PC-3 (cell line): Measurements from ENCODE around the gene P2RY11. TPM values are rescaled to one million over a fixed set of nuclear protein-coding genes. Genes with fewer than 3 reads are reported as not detected.

Source experiments
- ATAC-seq: fragments of 200-7000 bp; cut with Tn5 transposase; 2 replicates; pipeline ENCODE4 v1.9.1; 2020; ENCODE audit warnings: mild to moderate bottlenecking, moderate library complexity
- BruUV-seq: library from RNA; stranded (reverse); fragments of 400-500 nt; replicated peaks from 2 replicates; lab custom pipeline; 2021; lab: Mats Ljungman, UMichigan
- CTCF ChIA-PET: fragments of 300-600 bp; sonication (Branson Sonifier 250); formaldehyde crosslinking; loops from one replicate; lab custom pipeline; 2022; ENCODE audit warnings: antibody characterized with exemption; lab: Charles Lee
- POLR2A ChIA-PET: fragments of 300-600 bp; sonication (Branson Sonifier 250); formaldehyde crosslinking; loops from one replicate; lab custom pipeline; 2022; ENCODE audit warnings: antibody characterized with exemption; ENCODE audit not compliant: unreplicated experiment; lab: Charles Lee
- DNase-seq: peaks from one replicate; pipeline ENCODE4 v3.0.0-alpha.2; 2015
- H2AFZ ChIP-seq: fragments of 300-600 bp; sonication (generic); 2 replicates; pipeline ENCODE4 v1.6.0; 2016; ENCODE audit warnings: antibody characterized with exemption, low read length
- H3F3A ChIP-seq: fragments of 300-600 bp; sonication (generic); one replicate; pipeline ENCODE4 v1.6.0; 2017; ENCODE audit warnings: antibody characterized with exemption, low read length, control low read depth, mild to moderate bottlenecking; ENCODE audit not compliant: unreplicated experiment
- H3K27ac ChIP-seq: fragments of 300-600 bp; sonication (generic); 2 replicates; pipeline ENCODE4 v1.5.1; 2016; ENCODE audit warnings: mild to moderate bottlenecking, low read length
- H3K27me3 ChIP-seq: fragments of 300-600 bp; sonication (generic); 2 replicates; pipeline ENCODE4 v1.6.1; 2016; ENCODE audit warnings: low read length, mixed read lengths
- H3K36me3 ChIP-seq: fragments of 300-600 bp; sonication (generic); 2 replicates; pipeline ENCODE4 v1.6.1; 2016; ENCODE audit warnings: low read depth, mixed run types, low read length, mixed read lengths
- H3K4me1 ChIP-seq: fragments of 300-600 bp; sonication (generic); 2 replicates; pipeline ENCODE4 v1.5.1; 2016; ENCODE audit warnings: low read length; ENCODE audit not compliant: insufficient read depth
- H3K4me2 ChIP-seq: fragments of 300-600 bp; sonication (generic); 2 replicates; pipeline ENCODE4 v1.6.0; 2016; ENCODE audit warnings: low read length
- H3K4me3 ChIP-seq: fragments of 300-600 bp; sonication (generic); 2 replicates; pipeline ENCODE4 v1.5.1; 2016; ENCODE audit warnings: mild to moderate bottlenecking, low read length, mixed read lengths
- H3K79me2 ChIP-seq: fragments of 300-600 bp; sonication (generic); 2 replicates; pipeline ENCODE4 v1.6.1; 2017; ENCODE audit warnings: low read length, mixed read lengths
- H3K9ac ChIP-seq: fragments of 300-600 bp; sonication (generic); 2 replicates; pipeline ENCODE4 v1.6.0; 2016; ENCODE audit warnings: mild to moderate bottlenecking, low read length
- H3K9me2 ChIP-seq: fragments of 300-600 bp; sonication (generic); replicated peaks from 2 replicates; pipeline ENCODE4 v1.6.1; 2016; ENCODE audit warnings: mixed run types, low read length, mixed read lengths
- H3K9me3 ChIP-seq: fragments of 300-600 bp; sonication (generic); 2 replicates; pipeline ENCODE4 v1.6.1; 2016; ENCODE audit warnings: low read length, mixed read lengths
- H4K20me1 ChIP-seq: fragments of 300-600 bp; sonication (generic); 2 replicates; pipeline ENCODE4 v1.6.1; 2016; ENCODE audit warnings: low read length, mixed read lengths
- EZH2 ChIP-seq: fragments of 300-600 bp; sonication (generic); IDR thresholded peaks from one replicate; pipeline ENCODE4 v1.6.1; 2017; ENCODE audit warnings: antibody characterized with exemption, mild to moderate bottlenecking, low read length; ENCODE audit not compliant: unreplicated experiment
- EZH2phosphoT487 ChIP-seq: fragments of 300-600 bp; sonication (generic); IDR thresholded peaks from 2 replicates; pipeline ENCODE4 v1.6.1; 2018; ENCODE audit warnings: mild to moderate bottlenecking, antibody characterized with exemption, low read length, borderline replicate concordance
- intact Hi-C: fragments of 100-400 bp; cut with micrococcal nuclease; formaldehyde crosslinking; loops from 2 replicates; pipeline ENCODE4 v1.9.0; 2023
- total RNA-seq: library from RNA; depleted of rRNA; stranded (reverse); fragments of >200 nt; gene quantifications from 2 replicates; pipeline ENCODE4 v1.2.3, GENCODE V29; 2014
- TF ChIP-seq, protein P1 (sequence below): fragments of 300-600 bp; sonication (generic); conservative IDR thresholded peaks from 2 replicates; pipeline ENCODE4 v1.5.1; 2017; ENCODE audit warnings: antibody characterized with exemption, low read depth, mild to moderate bottlenecking, low read length

The P2RY11 gene
- total RNA-seq, 1 experiment from 2014 or later: 11.1 TPM

DNA sequence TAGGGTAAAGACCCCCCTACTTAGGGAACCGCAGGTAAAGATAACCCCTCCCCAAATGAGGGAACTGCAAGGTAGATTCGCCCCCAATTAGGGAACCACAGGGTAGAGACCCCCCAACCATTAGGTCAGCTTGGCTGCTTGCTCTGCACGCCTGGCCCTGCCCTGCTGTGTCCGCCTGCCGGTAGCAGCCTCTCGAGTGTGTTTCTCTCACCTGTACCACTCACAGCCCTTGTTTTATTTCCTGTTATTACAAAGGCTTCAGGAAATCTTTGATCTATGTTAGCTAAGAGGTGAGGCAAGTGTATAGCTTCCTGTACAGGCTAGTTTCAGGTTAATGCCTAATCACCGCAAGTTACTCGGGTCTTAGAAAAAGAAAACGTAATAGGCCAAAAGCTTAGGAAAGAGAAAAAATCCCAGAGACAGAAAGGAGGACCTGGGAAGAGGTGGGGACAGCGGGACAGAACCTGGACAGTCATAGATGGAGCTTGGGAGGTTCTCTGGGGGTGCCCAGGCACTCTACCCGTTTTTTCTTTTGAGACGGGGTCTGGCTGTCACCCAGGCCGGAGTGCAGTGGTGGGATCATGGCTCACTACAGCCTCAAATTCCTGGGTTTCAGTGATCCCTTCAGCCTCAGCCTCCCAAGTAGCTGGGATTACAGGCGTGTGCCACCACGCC, 31.3 kb downstream of the P2RY11 start:
- Histone ChIP-seq H3K27ac (no peak overlapping the region), H3K9me2 (no peaks in the 10 kb centered on the region), H3K36me3 (peaks cover 85% of the 10 kb centered on the region), H3F3A (no peaks in the 10 kb centered on the region), H3K9ac (no peak overlapping the region), H4K20me1 (no peaks in the 10 kb centered on the region), H3K4me2 (no peak overlapping the region), H3K4me3 (no peak overlapping the region), H3K9me3 (no peaks in the 10 kb centered on the region), H2AFZ (no peak overlapping the region), H3K79me2 (no peaks in the 10 kb centered on the region), H3K4me1 (no peaks in the 10 kb centered on the region), H3K27me3 (no peaks in the 10 kb centered on the region)
- TF ChIP-seq EZH2 (no peak), EZH2phosphoT487 (no peak)
- TF ChIP-seq, protein P1, sequence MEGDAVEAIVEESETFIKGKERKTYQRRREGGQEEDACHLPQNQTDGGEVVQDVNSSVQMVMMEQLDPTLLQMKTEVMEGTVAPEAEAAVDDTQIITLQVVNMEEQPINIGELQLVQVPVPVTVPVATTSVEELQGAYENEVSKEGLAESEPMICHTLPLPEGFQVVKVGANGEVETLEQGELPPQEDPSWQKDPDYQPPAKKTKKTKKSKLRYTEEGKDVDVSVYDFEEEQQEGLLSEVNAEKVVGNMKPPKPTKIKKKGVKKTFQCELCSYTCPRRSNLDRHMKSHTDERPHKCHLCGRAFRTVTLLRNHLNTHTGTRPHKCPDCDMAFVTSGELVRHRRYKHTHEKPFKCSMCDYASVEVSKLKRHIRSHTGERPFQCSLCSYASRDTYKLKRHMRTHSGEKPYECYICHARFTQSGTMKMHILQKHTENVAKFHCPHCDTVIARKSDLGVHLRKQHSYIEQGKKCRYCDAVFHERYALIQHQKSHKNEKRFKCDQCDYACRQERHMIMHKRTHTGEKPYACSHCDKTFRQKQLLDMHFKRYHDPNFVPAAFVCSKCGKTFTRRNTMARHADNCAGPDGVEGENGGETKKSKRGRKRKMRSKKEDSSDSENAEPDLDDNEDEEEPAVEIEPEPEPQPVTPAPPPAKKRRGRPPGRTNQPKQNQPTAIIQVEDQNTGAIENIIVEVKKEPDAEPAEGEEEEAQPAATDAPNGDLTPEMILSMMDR: no peak
- intact Hi-C loops: no loop called here
- CTCF ChIA-PET: no interaction called here
- ATAC-seq (no peak), DNase-seq (no peak)
- no TSS peak for BruUV-seq
- POLR2A ChIA-PET: no interaction called here

DNA sequence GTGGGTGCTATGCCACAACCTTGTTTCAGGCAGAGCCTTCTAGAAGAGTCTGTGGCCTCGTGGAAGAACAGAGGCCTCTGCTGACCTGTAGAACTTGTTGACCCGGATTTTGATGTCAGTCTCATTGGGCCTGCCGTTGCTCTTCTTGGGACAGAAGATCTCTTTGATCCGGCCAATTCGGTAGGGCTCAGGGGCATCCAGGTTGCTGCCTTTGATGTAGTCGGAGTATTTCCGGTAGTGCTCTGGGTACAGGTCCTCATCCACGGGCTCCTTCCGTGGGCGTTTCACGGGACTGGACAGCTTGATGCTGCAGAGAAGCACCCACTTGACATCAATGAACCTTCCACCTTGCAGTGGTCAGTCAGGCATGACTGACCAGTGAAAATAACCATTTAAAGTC, 32.2 kb downstream of the P2RY11 start:
- no peak overlapping the region for H3K4me2 ChIP-seq
- no peak overlapping the region for H3K4me3 ChIP-seq
- peaks cover 81% of the 10 kb centered on the region for H3K36me3 ChIP-seq
- no peak for ATAC-seq
- no peaks in the 10 kb centered on the region for H3K9me3 ChIP-seq
- H3K9me2 ChIP-seq: no peaks in the 10 kb centered on the region
- BruUV-seq: no TSS peak
- no peaks in the 10 kb centered on the region for H3K4me1 ChIP-seq
- no peaks in the 10 kb centered on the region for H3K79me2 ChIP-seq
- no peaks in the 10 kb centered on the region for H3F3A ChIP-seq
- TF ChIP-seq, protein P1: no peak
- no peak for TF ChIP-seq EZH2
- TF ChIP-seq EZH2phosphoT487: no peak
- no peak overlapping the region for H2AFZ ChIP-seq
- H3K27ac ChIP-seq: no peak overlapping the region
- H3K27me3 ChIP-seq: no peaks in the 10 kb centered on the region
- DNase-seq: no peak
- no peak overlapping the region for H3K9ac ChIP-seq
- ChIA-PET CTCF (interaction anchor here (0.6 kb wide), 1 partner anchor 144 kb away, joined by 7 read pairs; no protein-coding TSS in a partner anchor), POLR2A (no interaction called here)
- H4K20me1 ChIP-seq: no peaks in the 10 kb centered on the region
- intact Hi-C loops: no loop called here

DNA sequence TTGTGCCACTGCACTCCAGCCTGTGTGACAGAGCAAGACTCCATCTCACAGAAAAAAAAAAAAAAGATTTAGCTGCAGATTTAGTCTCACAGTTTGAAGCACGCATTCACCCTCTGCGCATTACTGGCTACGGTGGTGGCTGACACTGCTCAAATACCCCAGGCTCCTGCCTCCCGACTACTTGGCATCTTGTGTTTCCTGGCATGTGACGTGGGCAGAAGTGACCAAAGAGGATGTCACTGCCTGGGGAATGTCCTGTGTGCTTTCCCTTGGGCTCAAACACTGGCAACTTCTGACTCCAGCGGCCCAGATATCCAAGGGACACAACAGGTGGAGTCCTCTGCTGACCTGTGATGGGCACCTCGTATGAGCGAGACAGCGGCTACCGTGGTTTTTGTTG, 32.9 kb downstream of the P2RY11 start:
- BruUV-seq: no TSS peak
- no peak for DNase-seq
- Histone ChIP-seq H3K27ac (no peak overlapping the region), H3K4me1 (no peaks in the 10 kb centered on the region), H3K4me2 (no peak overlapping the region), H3K9ac (no peak overlapping the region), H3K4me3 (no peak overlapping the region), H3K36me3 (peaks cover 79% of the 10 kb centered on the region), H3F3A (no peaks in the 10 kb centered on the region), H4K20me1 (no peaks in the 10 kb centered on the region), H3K27me3 (no peaks in the 10 kb centered on the region), H3K9me2 (no peaks in the 10 kb centered on the region), H2AFZ (no peak overlapping the region), H3K9me3 (no peaks in the 10 kb centered on the region), H3K79me2 (no peaks in the 10 kb centered on the region)
- ATAC-seq: no peak
- ChIA-PET CTCF (no interaction called here), POLR2A (no interaction called here)
- intact Hi-C loops: no loop called here
- TF ChIP-seq, protein P1: no peak
- no peak for TF ChIP-seq EZH2
- no peak for TF ChIP-seq EZH2phosphoT487
